Measurements from ENCODE around the gene GDNF. TPM values are rescaled to one million over a fixed set of nuclear protein-coding genes. Genes with fewer than 3 reads are reported as not detected.

Gene GDNF
- total RNA-seq, 1 donor from 2014 or later, result 0.65 TPM

DNA sequence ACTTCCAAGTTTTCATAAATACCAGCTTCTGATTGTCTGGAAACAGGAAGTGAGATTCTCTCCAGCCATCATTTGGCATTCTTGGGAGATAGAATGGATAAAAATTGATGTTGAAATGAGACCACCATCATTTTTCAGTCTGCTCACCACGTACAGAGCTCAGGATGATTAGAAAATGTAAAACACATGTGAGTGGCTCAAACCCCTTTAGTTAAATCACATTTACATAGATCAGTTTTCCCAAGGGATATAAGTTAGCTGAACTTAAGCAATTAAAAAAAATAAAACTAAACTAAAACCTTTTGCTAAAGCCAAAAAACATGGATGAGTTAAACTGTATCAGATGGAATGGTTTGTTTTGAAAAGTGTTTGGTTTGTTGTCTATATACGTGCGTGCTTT lies 37.1 kb upstream of the GDNF start:
- Mint-ChIP-seq H3K36me3 (ENCODE audit: low read depth) (no peaks in the 10 kb centered on the region), H3K27ac (ENCODE audit: unreplicated experiment) (no peak overlapping the region), H3K27me3 (ENCODE audit: low read depth) (peaks cover 5% of the 10 kb centered on the region), H3K4me1 (no peaks in the 10 kb centered on the region), H3K4me3 (no peak overlapping the region), H3K9me3 (peaks cover 4% of the 10 kb centered on the region)
- TF ChIP-seq, protein P1, sequence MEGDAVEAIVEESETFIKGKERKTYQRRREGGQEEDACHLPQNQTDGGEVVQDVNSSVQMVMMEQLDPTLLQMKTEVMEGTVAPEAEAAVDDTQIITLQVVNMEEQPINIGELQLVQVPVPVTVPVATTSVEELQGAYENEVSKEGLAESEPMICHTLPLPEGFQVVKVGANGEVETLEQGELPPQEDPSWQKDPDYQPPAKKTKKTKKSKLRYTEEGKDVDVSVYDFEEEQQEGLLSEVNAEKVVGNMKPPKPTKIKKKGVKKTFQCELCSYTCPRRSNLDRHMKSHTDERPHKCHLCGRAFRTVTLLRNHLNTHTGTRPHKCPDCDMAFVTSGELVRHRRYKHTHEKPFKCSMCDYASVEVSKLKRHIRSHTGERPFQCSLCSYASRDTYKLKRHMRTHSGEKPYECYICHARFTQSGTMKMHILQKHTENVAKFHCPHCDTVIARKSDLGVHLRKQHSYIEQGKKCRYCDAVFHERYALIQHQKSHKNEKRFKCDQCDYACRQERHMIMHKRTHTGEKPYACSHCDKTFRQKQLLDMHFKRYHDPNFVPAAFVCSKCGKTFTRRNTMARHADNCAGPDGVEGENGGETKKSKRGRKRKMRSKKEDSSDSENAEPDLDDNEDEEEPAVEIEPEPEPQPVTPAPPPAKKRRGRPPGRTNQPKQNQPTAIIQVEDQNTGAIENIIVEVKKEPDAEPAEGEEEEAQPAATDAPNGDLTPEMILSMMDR (conservative IDR thresholded peaks at IDR 0.05), result no peak
- no peak for DNase-seq (ENCODE audit: low read depth, low spot score)

DNA sequence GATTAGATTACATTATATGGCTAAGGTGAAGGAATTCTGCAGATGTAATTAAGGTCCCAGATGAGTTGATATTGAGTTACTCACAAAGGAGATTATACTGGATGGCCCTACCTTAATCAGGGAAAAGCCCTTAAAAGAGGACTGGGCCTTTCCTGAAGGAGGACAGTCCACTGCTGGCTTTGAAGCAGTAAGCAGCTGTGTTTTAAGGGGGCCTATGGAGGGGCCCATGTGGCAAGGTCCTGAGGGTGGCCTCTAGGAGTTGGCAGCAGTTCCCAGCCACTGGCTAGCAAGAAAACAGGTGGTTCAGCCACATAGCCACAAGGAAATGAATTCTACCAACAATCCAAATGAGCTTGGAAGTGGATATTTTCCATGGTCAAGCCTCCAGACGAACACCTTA lies 36.4 kb upstream of the GDNF start:
- H3K4me1 Mint-ChIP-seq, result no peaks in the 10 kb centered on the region
- H3K27ac Mint-ChIP-seq (ENCODE audit: unreplicated experiment), result no peak overlapping the region
- no peaks in the 10 kb centered on the region for H3K36me3 Mint-ChIP-seq (ENCODE audit: low read depth)
- H3K27me3 Mint-ChIP-seq (ENCODE audit: low read depth), result peaks cover 5% of the 10 kb centered on the region
- TF ChIP-seq, protein P1 (conservative IDR thresholded peaks at IDR 0.05), result no peak
- DNase-seq (ENCODE audit: low read depth, low spot score), result no peak
- H3K9me3 Mint-ChIP-seq, result peaks cover 4% of the 10 kb centered on the region
- H3K4me3 Mint-ChIP-seq, result no peak overlapping the region

DNA sequence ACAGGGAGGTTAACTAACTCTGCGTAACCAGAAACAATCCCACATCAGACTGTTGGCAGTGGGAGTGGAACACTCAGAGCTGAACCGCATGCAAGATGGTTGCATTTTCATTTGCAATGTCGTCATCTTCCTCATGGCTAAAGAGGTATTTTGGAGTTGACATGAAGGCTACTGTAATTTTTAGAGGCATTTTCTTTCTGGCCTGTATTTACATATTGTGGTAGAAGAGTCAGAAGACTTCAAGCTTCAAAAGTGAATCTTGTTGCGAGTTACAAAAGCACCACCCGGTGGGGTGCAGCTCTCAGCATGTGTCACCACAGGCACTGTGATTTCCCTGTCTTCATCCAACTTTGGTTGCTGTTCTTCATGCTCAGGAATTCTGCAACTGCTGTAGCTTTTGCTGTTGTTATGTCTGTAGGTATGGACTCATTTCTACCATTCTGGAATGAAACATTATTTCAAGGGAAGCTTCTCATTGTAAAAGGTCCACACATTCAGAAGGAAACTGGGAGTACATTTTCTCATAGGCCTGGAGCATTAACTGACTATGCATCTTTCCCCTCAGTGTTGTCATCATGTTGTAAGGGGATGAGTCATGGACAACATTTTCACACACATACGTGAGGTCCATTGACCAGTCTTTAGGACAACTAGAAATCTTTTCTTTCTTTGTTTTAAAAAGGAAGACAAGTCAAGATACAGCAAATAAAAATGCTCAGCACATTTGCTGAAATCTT lies 35.4 kb upstream of the GDNF start:
- Mint-ChIP-seq H3K4me3 (no peak overlapping the region), H3K27ac (ENCODE audit: unreplicated experiment) (no peak overlapping the region), H3K4me1 (peaks cover 4% of the 10 kb centered on the region), H3K9me3 (peaks cover 4% of the 10 kb centered on the region), H3K27me3 (ENCODE audit: low read depth) (peaks cover 5% of the 10 kb centered on the region), H3K36me3 (ENCODE audit: low read depth) (no peaks in the 10 kb centered on the region)
- DNase-seq (ENCODE audit: low read depth, low spot score), result no peak
- TF ChIP-seq, protein P1 (conservative IDR thresholded peaks at IDR 0.05), result no peak

DNA sequence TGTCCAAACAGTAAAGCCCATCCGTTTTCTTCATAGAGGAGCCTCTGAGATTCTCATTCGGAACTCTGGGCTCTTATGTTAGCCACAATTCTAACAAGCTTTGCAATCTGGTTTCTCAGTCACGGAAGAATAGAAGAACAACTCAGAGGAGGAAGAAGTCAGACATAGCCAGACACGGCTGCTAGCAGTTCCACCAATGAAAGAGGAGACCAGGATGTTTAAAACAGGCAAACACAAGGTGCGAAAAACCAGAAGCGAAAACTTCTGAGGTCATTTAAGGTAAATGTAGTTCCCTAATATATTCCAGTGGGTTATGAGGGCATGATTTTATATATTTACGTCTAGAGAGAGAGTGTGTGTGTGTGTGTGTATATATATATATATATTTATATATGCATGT lies 34.1 kb upstream of the GDNF start:
- TF ChIP-seq, protein P1 (conservative IDR thresholded peaks at IDR 0.05), result no peak
- peaks cover 5% of the 10 kb centered on the region for H3K4me1 Mint-ChIP-seq
- no peaks in the 10 kb centered on the region for H3K27me3 Mint-ChIP-seq (ENCODE audit: low read depth)
- no peaks in the 10 kb centered on the region for H3K9me3 Mint-ChIP-seq
- no peak overlapping the region for H3K4me3 Mint-ChIP-seq
- DNase-seq (ENCODE audit: low read depth, low spot score), result no peak
- no peaks in the 10 kb centered on the region for H3K36me3 Mint-ChIP-seq (ENCODE audit: low read depth)
- H3K27ac Mint-ChIP-seq (ENCODE audit: unreplicated experiment), result no peak overlapping the region

DNA sequence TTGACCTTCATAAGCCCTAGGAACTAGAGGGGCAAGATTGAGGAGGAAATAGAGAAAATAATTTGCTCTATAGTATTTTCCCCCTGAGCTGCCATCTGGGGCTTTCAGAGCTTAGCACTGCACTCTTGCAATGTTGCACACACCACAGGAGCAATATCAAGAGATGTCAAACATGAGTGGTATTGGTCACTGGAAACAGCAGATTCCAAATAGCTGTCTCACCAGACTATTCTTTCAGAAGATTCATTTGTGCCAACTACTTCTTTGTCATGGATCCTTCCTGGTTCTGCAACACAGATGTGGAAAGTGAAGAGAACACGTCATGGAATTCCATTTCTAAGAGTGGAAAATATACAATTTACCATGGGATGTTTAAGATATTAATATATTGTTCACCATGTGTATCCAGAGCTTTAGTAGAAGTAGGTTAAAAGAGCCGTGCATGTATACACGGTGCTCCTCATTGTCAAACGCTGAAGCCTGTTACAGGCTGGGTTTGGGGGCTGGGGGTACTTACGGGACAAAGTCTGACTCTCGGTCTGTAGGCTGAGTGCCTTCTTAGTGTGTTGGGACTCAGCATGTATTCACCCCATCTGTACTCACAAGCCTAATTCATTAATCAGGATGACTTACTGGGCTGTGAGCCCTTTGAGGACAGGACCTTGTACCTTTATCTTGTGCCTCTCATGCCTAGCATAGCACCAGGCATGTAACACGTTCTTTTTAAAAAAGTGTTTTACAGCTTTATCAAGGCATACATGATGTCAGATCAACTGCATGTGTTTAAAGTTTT lies 31.4 kb upstream of the GDNF start:
- Mint-ChIP-seq H3K9me3 (no peaks in the 10 kb centered on the region), H3K4me1 (peaks cover 5% of the 10 kb centered on the region), H3K36me3 (ENCODE audit: low read depth) (no peaks in the 10 kb centered on the region), H3K27me3 (ENCODE audit: low read depth) (no peaks in the 10 kb centered on the region), H3K4me3 (no peak overlapping the region), H3K27ac (ENCODE audit: unreplicated experiment) (no peak overlapping the region)
- TF ChIP-seq, protein P1 (conservative IDR thresholded peaks at IDR 0.05), result no peak
- DNase-seq (ENCODE audit: low read depth, low spot score), result no peak

All from neural crest cell (in vitro differentiated cells).